ENCODE results near the gene CDK14.

Gene CDK14

DNA sequence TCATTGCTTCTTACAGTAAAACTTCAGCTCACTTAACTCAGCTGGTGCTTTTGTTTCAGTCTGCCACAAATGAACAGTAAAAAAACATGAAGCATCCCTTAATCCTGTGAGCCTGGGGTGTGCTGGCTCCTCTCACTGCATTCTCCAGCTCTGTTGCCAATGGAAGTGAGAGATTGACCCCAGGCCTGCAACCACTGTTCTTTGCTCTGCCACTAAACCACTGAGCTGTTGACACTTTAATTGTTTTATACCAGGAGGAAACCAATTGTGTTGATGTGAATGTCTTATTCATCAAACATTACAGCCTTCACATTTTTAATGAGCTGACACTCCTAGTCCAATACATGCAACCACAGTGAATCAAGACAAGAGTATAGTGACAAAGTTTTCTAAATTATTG is 598.7 kb downstream of the CDK14 start:
- TF ChIP-seq ZBTB7A (IDR thresholded peaks at IDR 0.05; ENCODE audit: low read depth) (no peak), TCF12 (IDR thresholded peaks at IDR 0.05; ENCODE audit: low read depth) (no peak), TEAD4 (IDR thresholded peaks at IDR 0.05) (no peak)

DNA sequence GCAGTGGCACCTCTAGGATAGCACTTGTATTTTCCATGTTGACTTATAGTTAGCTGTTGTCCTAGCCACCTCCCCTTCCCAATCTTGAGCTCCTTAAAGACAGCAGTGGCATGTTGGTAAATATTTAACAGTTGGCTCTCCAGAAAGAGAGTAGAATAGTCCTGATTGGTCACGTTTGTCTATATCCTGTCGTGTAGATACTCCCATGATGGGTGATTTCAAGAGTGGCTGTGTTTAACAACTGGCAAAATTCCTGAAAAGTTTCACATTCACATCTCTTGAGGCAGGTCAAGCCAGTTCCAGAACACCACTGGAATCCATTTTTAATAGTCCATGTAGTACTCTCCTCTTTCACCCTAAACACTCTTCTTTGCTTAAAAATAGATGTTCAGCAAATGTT is 599.9 kb downstream of the CDK14 start:
- TF ChIP-seq, protein P1, sequence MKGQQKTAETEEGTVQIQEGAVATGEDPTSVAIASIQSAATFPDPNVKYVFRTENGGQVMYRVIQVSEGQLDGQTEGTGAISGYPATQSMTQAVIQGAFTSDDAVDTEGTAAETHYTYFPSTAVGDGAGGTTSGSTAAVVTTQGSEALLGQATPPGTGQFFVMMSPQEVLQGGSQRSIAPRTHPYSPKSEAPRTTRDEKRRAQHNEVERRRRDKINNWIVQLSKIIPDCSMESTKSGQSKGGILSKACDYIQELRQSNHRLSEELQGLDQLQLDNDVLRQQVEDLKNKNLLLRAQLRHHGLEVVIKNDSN (IDR thresholded peaks at IDR 0.05) = no peak
- TF ChIP-seq CEBPB (IDR thresholded peaks at IDR 0.05) (no peak), FOXM1 (IDR thresholded peaks at IDR 0.05; ENCODE audit: borderline replicate concordance, low read depth) (no peak), CREB1 (IDR thresholded peaks at IDR 0.05; ENCODE audit: low read depth) (no peak), NFIC (IDR thresholded peaks at IDR 0.05) (no peak), RAD21 (IDR thresholded peaks at IDR 0.05; ENCODE audit: low read depth) (no peak), TCF12 (IDR thresholded peaks at IDR 0.05; ENCODE audit: low read depth) (no peak)
- TF ChIP-seq, protein P2, sequence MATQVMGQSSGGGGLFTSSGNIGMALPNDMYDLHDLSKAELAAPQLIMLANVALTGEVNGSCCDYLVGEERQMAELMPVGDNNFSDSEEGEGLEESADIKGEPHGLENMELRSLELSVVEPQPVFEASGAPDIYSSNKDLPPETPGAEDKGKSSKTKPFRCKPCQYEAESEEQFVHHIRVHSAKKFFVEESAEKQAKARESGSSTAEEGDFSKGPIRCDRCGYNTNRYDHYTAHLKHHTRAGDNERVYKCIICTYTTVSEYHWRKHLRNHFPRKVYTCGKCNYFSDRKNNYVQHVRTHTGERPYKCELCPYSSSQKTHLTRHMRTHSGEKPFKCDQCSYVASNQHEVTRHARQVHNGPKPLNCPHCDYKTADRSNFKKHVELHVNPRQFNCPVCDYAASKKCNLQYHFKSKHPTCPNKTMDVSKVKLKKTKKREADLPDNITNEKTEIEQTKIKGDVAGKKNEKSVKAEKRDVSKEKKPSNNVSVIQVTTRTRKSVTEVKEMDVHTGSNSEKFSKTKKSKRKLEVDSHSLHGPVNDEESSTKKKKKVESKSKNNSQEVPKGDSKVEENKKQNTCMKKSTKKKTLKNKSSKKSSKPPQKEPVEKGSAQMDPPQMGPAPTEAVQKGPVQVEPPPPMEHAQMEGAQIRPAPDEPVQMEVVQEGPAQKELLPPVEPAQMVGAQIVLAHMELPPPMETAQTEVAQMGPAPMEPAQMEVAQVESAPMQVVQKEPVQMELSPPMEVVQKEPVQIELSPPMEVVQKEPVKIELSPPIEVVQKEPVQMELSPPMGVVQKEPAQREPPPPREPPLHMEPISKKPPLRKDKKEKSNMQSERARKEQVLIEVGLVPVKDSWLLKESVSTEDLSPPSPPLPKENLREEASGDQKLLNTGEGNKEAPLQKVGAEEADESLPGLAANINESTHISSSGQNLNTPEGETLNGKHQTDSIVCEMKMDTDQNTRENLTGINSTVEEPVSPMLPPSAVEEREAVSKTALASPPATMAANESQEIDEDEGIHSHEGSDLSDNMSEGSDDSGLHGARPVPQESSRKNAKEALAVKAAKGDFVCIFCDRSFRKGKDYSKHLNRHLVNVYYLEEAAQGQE (IDR thresholded peaks at IDR 0.05; ENCODE audit: low read depth) = no peak

DNA sequence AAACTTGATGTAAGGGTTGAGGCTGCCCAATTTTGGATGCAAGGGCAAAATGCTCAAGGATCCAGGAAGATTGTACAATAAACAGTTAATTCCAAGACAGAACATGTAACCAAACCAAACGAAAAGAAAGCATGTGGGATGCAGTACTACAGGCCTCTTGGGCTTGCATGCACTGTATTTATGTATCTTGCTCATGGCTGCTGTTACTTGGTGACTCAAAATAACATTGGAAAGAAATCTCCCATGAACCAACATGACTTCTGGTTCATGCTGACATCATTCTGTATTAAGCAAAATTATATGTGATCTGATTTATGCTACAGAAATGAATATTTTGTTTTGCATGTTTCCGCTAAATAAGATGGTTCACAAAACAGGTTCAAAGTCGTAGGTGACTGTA is 602.2 kb downstream of the CDK14 start:
- TF ChIP-seq FOXM1 (IDR thresholded peaks at IDR 0.05; ENCODE audit: borderline replicate concordance, low read depth) (no peak), TCF12 (IDR thresholded peaks at IDR 0.05; ENCODE audit: low read depth) (no peak), NFIC (IDR thresholded peaks at IDR 0.05) (no peak)
- TF ChIP-seq, protein P2 (IDR thresholded peaks at IDR 0.05; ENCODE audit: low read depth) = no peak

DNA sequence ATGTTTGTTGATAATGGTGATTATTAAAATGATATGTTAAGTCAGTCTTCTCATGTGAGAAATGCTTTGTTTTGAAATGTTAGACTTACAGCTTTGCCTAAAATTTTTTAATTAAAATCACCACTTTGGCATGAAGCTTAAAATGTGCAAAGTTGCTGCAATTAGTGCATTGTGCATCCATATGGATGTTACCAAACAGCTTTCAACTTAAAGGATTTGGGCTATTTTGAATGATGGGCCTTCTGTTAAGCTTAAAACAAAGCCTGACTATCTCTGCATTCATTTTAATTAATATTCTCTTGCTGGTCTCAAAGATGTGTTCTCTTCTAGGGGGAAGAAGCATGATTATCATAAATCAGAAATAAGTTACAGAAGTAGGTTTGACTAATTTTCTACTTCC is 603.5 kb downstream of the CDK14 start:
- no peak for TF ChIP-seq CEBPB (IDR thresholded peaks at IDR 0.05)
- no peak for TF ChIP-seq EGR1 (IDR thresholded peaks at IDR 0.05)
- no peak for TF ChIP-seq YY1 (IDR thresholded peaks at IDR 0.05; ENCODE audit: low read depth)
- no peak for TF ChIP-seq NFIC (IDR thresholded peaks at IDR 0.05)
- TF ChIP-seq, protein P2 (IDR thresholded peaks at IDR 0.05; ENCODE audit: low read depth) = no peak
- TF ChIP-seq RAD21 (IDR thresholded peaks at IDR 0.05; ENCODE audit: low read depth) = no peak
- TF ChIP-seq ZBTB7A (IDR thresholded peaks at IDR 0.05; ENCODE audit: low read depth) = no peak
- TF ChIP-seq, protein P3, sequence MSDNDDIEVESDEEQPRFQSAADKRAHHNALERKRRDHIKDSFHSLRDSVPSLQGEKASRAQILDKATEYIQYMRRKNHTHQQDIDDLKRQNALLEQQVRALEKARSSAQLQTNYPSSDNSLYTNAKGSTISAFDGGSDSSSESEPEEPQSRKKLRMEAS (IDR thresholded peaks at IDR 0.05) = no peak
- TF ChIP-seq TEAD4 (IDR thresholded peaks at IDR 0.05) = no peak
- TF ChIP-seq, protein P1 (IDR thresholded peaks at IDR 0.05) = no peak
- no peak for TF ChIP-seq TCF12 (IDR thresholded peaks at IDR 0.05; ENCODE audit: low read depth)

DNA sequence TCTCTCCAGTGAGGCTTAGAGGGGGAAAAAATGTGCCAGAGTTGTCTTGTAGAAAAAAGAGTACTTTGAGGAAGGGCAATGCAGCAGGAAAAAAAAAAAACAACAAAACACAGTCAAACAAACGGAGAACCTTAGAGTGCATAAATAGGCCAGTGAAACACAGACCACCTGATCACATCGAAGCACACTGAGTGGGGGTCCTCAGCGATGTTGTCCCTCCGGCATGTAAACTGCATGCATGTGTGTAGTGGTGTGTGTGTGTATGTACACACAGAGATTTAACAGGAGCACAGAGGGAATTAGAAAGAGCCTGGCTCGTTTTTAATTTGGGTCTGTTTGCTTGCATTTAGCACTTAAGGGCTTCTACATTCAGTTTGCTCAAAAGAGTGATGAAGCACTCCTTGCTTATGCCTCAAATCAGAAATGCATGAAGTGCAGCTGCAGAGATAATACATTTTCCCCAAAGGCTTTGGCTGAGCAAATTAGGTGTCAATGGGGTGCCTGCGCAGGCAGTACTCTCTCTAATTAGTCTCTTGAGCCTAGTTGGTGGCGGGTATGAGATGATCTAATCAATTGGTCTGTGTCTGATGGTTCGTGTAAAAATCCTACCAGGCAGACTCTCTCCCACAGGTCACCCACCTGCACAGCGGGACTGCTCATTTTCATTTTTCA is 605.5 kb downstream of the CDK14 start:
- TF ChIP-seq ZBTB7A (IDR thresholded peaks at IDR 0.05; ENCODE audit: low read depth) (no peak), EGR1 (IDR thresholded peaks at IDR 0.05) (no peak), YY1 (IDR thresholded peaks at IDR 0.05; ENCODE audit: low read depth) (no peak)

DNA sequence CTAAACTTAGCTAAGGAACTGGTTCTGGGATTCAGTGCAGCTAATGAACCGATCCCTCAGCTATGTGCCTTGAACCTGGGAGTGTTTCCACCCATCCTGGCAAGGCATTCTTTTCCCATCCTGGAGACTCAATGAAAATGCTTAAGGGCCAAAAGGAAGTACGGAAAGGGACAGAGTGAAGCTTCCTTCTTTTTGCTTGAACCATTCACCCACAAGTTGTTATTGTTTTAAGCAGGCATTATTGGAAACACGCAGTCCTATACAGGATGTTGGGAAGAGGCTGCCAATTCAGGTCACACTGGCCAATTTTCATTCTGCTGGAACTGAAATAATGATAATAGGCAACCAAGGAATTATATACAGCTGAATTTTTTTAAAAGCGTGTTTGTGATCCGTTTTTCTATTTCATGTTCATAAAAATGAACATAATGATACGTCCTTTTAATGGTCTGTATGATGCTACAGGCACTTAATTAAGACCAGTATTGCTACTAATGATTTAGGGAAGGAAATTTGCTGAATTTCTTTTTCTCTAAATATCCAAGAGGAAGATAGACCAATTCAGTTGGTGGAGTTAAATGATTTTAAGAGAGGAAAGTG is 610.3 kb downstream of the CDK14 start:
- no peak for TF ChIP-seq NFIC (IDR thresholded peaks at IDR 0.05)
- no peak for TF ChIP-seq RAD21 (IDR thresholded peaks at IDR 0.05; ENCODE audit: low read depth)
- TF ChIP-seq, protein P1 (IDR thresholded peaks at IDR 0.05) = no peak
- TF ChIP-seq CREB1 (IDR thresholded peaks at IDR 0.05; ENCODE audit: low read depth) = no peak
- TF ChIP-seq EGR1 (IDR thresholded peaks at IDR 0.05) = no peak
- TF ChIP-seq YY1 (IDR thresholded peaks at IDR 0.05; ENCODE audit: low read depth) = no peak
- TF ChIP-seq ZBTB7A (IDR thresholded peaks at IDR 0.05; ENCODE audit: low read depth) = no peak
- TF ChIP-seq, protein P2 (IDR thresholded peaks at IDR 0.05; ENCODE audit: low read depth) = no peak
- TF ChIP-seq TAF1 (IDR thresholded peaks at IDR 0.05; ENCODE audit: low read depth) = no peak
- TF ChIP-seq, protein P3 (IDR thresholded peaks at IDR 0.05) = no peak
- no peak for TF ChIP-seq CEBPB (IDR thresholded peaks at IDR 0.05)
- TF ChIP-seq TCF12 (IDR thresholded peaks at IDR 0.05; ENCODE audit: low read depth) = no peak
- no peak for TF ChIP-seq EP300 (IDR thresholded peaks at IDR 0.05; ENCODE audit: borderline replicate concordance)
- TF ChIP-seq TEAD4 (IDR thresholded peaks at IDR 0.05) = no peak
- TF ChIP-seq FOXM1 (IDR thresholded peaks at IDR 0.05; ENCODE audit: borderline replicate concordance, low read depth) = no peak
